H1 (cell line): ENCODE data around the gene STOML1. TPM values are rescaled to one million over a fixed set of nuclear protein-coding genes. Genes with fewer than 3 reads are reported as not detected.

Experiments
- CTCF ChIA-PET: fragments of 300-600 bp; sonication (Branson Sonifier 250); formaldehyde crosslinking; loops from one replicate; lab custom pipeline; 2021; ENCODE audit not compliant: partially characterized antibody; lab: Charles Lee
- POLR2A ChIA-PET: fragments of 300-600 bp; sonication (Branson Sonifier 250); formaldehyde crosslinking; loops from one replicate; lab custom pipeline; 2021; ENCODE audit warnings: inconsistent platforms; ENCODE audit not compliant: partially characterized antibody; lab: Charles Lee
- DNase-seq, 2 experiments: peaks; one replicate each; pipeline versions ENCODE4 v3.0.0 to v3.0.0-alpha.2; 2010 to 2022; ENCODE audit warnings: low spot score in 2 of 2, low read depth in 1 of 2, mixed read lengths in 1 of 2
- FAIRE-seq: peaks from 2 replicates; lab custom pipeline; 2011; peaks lifted over from hg19 to GRCh38; lab: Jason Lieb, UNC
- H2AFZ ChIP-seq: 2 replicates; pipeline ENCODE4 v1.8.1; 2012; ENCODE audit warnings: low read length, inconsistent platforms
- H2AK5ac ChIP-seq: 2 replicates; pipeline ENCODE4 v1.6.1; 2013; ENCODE audit warnings: low read depth, low read length
- H2BK120ac ChIP-seq: replicated peaks from 2 replicates; pipeline ENCODE3; 2013; ENCODE audit warnings: low read depth, low read length, inconsistent platforms
- H2BK12ac ChIP-seq: 2 replicates; pipeline ENCODE4 v1.6.1; 2013; ENCODE audit warnings: low read depth, low read length
- H2BK15ac ChIP-seq: 2 replicates; pipeline ENCODE4 v1.6.1; 2013; ENCODE audit warnings: low read length
- H2BK20ac ChIP-seq: 2 replicates; pipeline ENCODE4 v1.6.1; 2013; ENCODE audit warnings: low read length
- H2BK5ac ChIP-seq: 2 replicates; pipeline ENCODE4 v1.6.1; 2013; ENCODE audit warnings: low read depth, low read length
- H3K14ac ChIP-seq: 2 replicates; pipeline ENCODE4 v1.6.1; 2013; ENCODE audit warnings: inconsistent platforms; ENCODE audit not compliant: insufficient read length
- H3K18ac ChIP-seq: 2 replicates; pipeline ENCODE4 v1.6.1; 2013; ENCODE audit warnings: low read length; ENCODE audit errors: extremely low read depth
- H3K23ac ChIP-seq: 2 replicates; pipeline ENCODE4 v1.6.1; 2013; ENCODE audit warnings: inconsistent platforms; ENCODE audit not compliant: insufficient read length
- H3K23me2 ChIP-seq: 2 replicates; pipeline ENCODE4 v1.6.1; 2013; ENCODE audit warnings: low read depth, low read length
- H3K27ac ChIP-seq: 2 replicates; pipeline ENCODE4 v1.6.1; 2011; ENCODE audit warnings: low read depth, low read length, inconsistent platforms
- H3K27me3 ChIP-seq, 4 experiments: replicated peaks in 1 of 4; 1 replicate in 1 of 4; 2 replicates in 3 of 4; pipeline versions ENCODE4 v1.6.1 to v1.8.1; 2011 to 2013; ENCODE audit warnings: low read length in 3 of 4, mild to moderate bottlenecking in 3 of 4, inconsistent platforms in 2 of 4, mixed read lengths in 2 of 4, moderate library complexity in 1 of 4; ENCODE audit not compliant: control insufficient read depth in 3 of 4, insufficient read depth in 3 of 4; ENCODE audit errors: extremely low read depth in 1 of 4
- H3K36me3 ChIP-seq, 4 experiments: 2 replicates each; pipeline versions ENCODE4 v1.6.1 to v1.8.1; 2011 to 2013; ENCODE audit warnings: mild to moderate bottlenecking in 4 of 4, low read length in 3 of 4, moderate library complexity in 2 of 4, control low read depth in 1 of 4, inconsistent platforms in 1 of 4; ENCODE audit not compliant: insufficient read depth in 4 of 4, control insufficient read depth in 2 of 4
- H3K4ac ChIP-seq: replicated peaks from 2 replicates; pipeline ENCODE3; 2013; ENCODE audit warnings: low read length, low read depth, mixed read lengths, inconsistent platforms; ENCODE audit not compliant: insufficient read length
- H3K4me1 ChIP-seq, 4 experiments: replicated peaks in 1 of 4; 1 replicate in 1 of 4; 2 replicates in 3 of 4; pipeline versions ENCODE4 v1.6.1 to v1.8.1; 2011 to 2013; ENCODE audit warnings: low read length in 3 of 4, inconsistent platforms in 2 of 4, mixed read lengths in 1 of 4; ENCODE audit not compliant: insufficient read depth in 4 of 4, control insufficient read depth in 3 of 4
- H3K4me2 ChIP-seq, 2 experiments: 2 replicates each; pipeline versions ENCODE4 v1.6.1 to v1.8.1; 2011 to 2013; ENCODE audit warnings: low read depth in 2 of 2, low read length in 2 of 2, control low read depth in 1 of 2, inconsistent platforms in 1 of 2, mild to moderate bottlenecking in 1 of 2; ENCODE audit not compliant: insufficient read depth in 1 of 2
- H3K4me3 ChIP-seq, 4 experiments: fragments of 200-600, 300-600 bp in 1 of 4; sonication (generic), shearing (Covaris generic), sonication (Bioruptor Twin) in 1 of 4; 2 replicates each; pipeline versions ENCODE4 v1.5.1 to v1.8.1; 2011 to 2016; ENCODE audit warnings: low read length in 4 of 4, low read depth in 3 of 4, control low read depth in 2 of 4, inconsistent platforms in 2 of 4, mild to moderate bottlenecking in 2 of 4, mixed read lengths in 1 of 4, moderate library complexity in 1 of 4; ENCODE audit not compliant: insufficient read depth in 2 of 4; ENCODE audit errors: extremely low read depth in 1 of 4
- H3K56ac ChIP-seq: replicated peaks from 2 replicates; pipeline ENCODE3; 2013; ENCODE audit warnings: low read depth, mild to moderate bottlenecking, mixed read lengths, low read length, inconsistent platforms; ENCODE audit not compliant: insufficient read length
- H3K79me1 ChIP-seq: 2 replicates; pipeline ENCODE4 v1.6.1; 2013; ENCODE audit warnings: low read depth, low read length, control low read depth
- H3K79me2 ChIP-seq, 2 experiments: 2 replicates each; pipeline versions ENCODE4 v1.6.1 to v1.8.1; 2012 to 2013; ENCODE audit warnings: low read length in 2 of 2, mild to moderate bottlenecking in 2 of 2, inconsistent platforms in 1 of 2; ENCODE audit not compliant: insufficient read depth in 2 of 2, control insufficient read depth in 1 of 2
- H3K9ac ChIP-seq, 4 experiments: replicated peaks in 1 of 4; 1 replicate in 1 of 4; 2 replicates in 3 of 4; pipeline versions ENCODE4 v1.6.1 to v1.8.1; 2011 to 2013; ENCODE audit warnings: low read depth in 3 of 4, low read length in 3 of 4, control low read depth in 2 of 4, mild to moderate bottlenecking in 2 of 4, moderate library complexity in 2 of 4, inconsistent platforms in 1 of 4; ENCODE audit errors: extremely low read depth in 1 of 4
- H3K9me3 ChIP-seq, 2 experiments: 2 replicates each; pipeline versions ENCODE4 v1.6.1 to v1.8.1; 2012 to 2013; ENCODE audit warnings: mild to moderate bottlenecking in 2 of 2, moderate library complexity in 2 of 2, control low read depth in 1 of 2, inconsistent platforms in 1 of 2, low read depth in 1 of 2, low read length in 1 of 2, mixed read lengths in 1 of 2; ENCODE audit not compliant: insufficient read depth in 2 of 2
- H4K20me1 ChIP-seq, 2 experiments: replicated peaks in 1 of 2; 2 replicates each; pipeline versions ENCODE3 to v1.8.1; 2011 to 2013; ENCODE audit warnings: inconsistent platforms in 2 of 2, low read length in 2 of 2, mild to moderate bottlenecking in 1 of 2; ENCODE audit not compliant: insufficient read depth in 2 of 2, control insufficient read depth in 1 of 2
- H4K5ac ChIP-seq: 2 replicates; pipeline ENCODE4 v1.6.1; 2013; ENCODE audit warnings: low read length, low read depth, mixed read lengths, inconsistent platforms; ENCODE audit not compliant: insufficient read length
- H4K8ac ChIP-seq: 2 replicates; pipeline ENCODE4 v1.8.0; 2013; ENCODE audit warnings: mild to moderate bottlenecking, moderate library complexity, low read length, inconsistent platforms; ENCODE audit not compliant: insufficient read depth; ENCODE audit errors: extremely low read depth
- H4K91ac ChIP-seq: replicated peaks from 2 replicates; pipeline ENCODE3; 2013; ENCODE audit warnings: low read length, mixed read lengths, inconsistent platforms; ENCODE audit not compliant: insufficient read length
- ATF3 ChIP-seq: IDR thresholded peaks from 2 replicates; pipeline ENCODE4 v1.6.1; 2011; ENCODE audit warnings: low read depth, mild to moderate bottlenecking, low read length; ENCODE audit not compliant: insufficient read depth
- JUN ChIP-seq: IDR thresholded peaks from 2 replicates; pipeline ENCODE4 v1.6.1; 2011; ENCODE audit warnings: low read depth, mild to moderate bottlenecking, improper control_type of control experiment, low read length
- SRF ChIP-seq: IDR thresholded peaks from 2 replicates; pipeline ENCODE4 v1.6.1; 2011; ENCODE audit warnings: mild to moderate bottlenecking, low read depth, low read length, moderate library complexity
- WGBS, 2 experiments: shearing (Covaris generic) in 1 of 2; methylation state at CpG; one replicate each; pipeline versions ENCODE4 v1.1.6 to v1.1.7; 2013 to 2015; ENCODE audit warnings: low lambda C conversion rate in 2 of 2, mixed read lengths in 2 of 2, inconsistent platforms in 1 of 2, low coverage in 1 of 2, missing lambda C conversion rate in 1 of 2; ENCODE audit not compliant: insufficient replicate concordance in 2 of 2, insufficient coverage in 1 of 2, insufficient read length in 1 of 2; ENCODE audit errors: extremely low coverage in 1 of 2, missing lambda C conversion rate in 1 of 2; 5-methylcytosine and 5-hydroxymethylcytosine counted together
- polyA plus RNA-seq, 7 experiments: library from polyadenylated mRNA; depleted of rRNA in 3 of 7; stranded (reverse) in 5 of 7; unstranded in 2 of 7; fragments of >200 nt in 5 of 7; fragments of 200-250 nt in 2 of 7; gene quantifications; 1 replicate in 5 of 7; 2 replicates in 1 of 7; 4 replicates in 1 of 7; pipeline versions ENCODE4 v1.2.1 to v1.2.3, GENCODE V29; 2011 to 2013; ENCODE audit warnings: missing spikeins in 2 of 7, mixed read lengths in 2 of 7
- total RNA-seq: library from RNA; stranded (reverse); fragmentation: NEBNext Ultra II Directional; extraction: Animal tissue kit (Norgen Biotek cat#: 25700); gene quantifications from 2 replicates; pipeline ENCODE4 v1.2.1, GENCODE V29; 2021

Gene STOML1
- total and polyA plus RNA-seq, 2 of the 8 experiments (the other 6 are each of a cell fraction or from before 2014, with no cell fraction given): 2.6 to 3.2 TPM

DNA sequence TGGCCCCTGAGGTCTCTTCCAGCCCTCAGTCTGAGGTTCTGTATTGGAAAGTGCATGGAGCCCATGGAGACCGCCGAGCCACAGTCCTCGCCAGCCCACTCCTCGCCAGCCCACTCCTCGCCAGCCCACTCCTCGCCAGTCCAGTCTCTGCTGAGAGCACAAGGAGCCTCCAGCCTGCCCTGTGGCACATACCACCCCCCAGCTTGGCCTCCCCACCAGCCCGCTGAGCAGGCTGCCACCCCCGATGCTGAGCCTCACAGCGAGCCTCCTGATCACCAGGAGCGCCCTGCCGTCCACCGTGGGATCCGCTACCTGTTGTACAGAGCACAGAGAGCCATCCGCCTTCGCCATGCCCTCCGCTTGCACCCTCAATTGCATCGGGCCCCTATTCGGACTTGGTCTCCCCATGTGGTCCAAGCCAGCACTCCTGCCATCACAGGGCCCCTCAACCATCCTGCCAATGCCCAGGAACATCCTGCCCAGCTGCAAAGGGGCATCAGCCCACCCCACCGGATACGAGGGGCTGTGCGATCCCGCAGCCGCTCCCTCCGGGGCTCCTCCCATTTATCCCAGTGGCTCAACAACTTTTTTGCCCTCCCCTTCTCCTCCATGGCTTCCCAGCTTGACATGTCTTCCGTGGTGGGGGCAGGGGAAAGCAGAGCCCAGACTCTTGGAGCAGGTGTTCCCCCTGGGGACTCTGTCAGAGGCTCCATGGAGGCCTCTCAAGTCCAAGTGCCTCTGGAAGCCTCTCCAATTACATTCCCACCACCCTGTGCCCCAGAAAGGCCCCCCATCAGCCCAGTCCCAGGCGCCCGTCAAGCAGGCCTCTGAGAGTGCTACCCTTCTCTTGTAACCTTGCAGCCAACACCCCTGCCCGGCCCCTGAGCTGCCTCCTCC is 43.3 kb upstream of the STOML1 start:
- Histone ChIP-seq H3K18ac (no peak overlapping the region), H3K14ac (no peak overlapping the region), H3K9ac (no peak overlapping the region)
- POLR2A ChIA-PET: interaction anchor here (2.3 to 2.7 kb wide), 2 partner anchors 8 to 14 kb away, joined by 6 to 9 read pairs; no protein-coding TSS in a partner anchor
- no peak for TF ChIP-seq SRF
- no peak for TF ChIP-seq JUN
- TF ChIP-seq ATF3: no peak
- TF ChIP-seq, all 59 proteins: peak for 0
- H3K36me3 ChIP-seq: peaks cover 0 to 4% (median 0%) of the 10 kb centered on the region in 4 experiments; a peak in 3 of 8 replicates
- no peaks in the 10 kb centered on the region for H3K23me2 ChIP-seq
- no peaks in the 10 kb centered on the region for H3K79me2 ChIP-seq
- DNase-seq (no peak), FAIRE-seq (no peak)
- H2BK5ac ChIP-seq: no peak overlapping the region
- H4K8ac ChIP-seq: no peak overlapping the region
- no peak overlapping the region for H3K4me3 ChIP-seq
- no peak overlapping the region for H2BK120ac ChIP-seq
- peaks cover 0 to 7% (median 6%) of the 10 kb centered on the region in 4 experiments; a peak in 4 of 7 replicates for H3K4me1 ChIP-seq
- CTCF ChIA-PET: interaction anchor here (0.6 to 13.0 kb wide), 25 partner anchors 8 to 859 kb away, joined by 3 to 174 read pairs (median 5); partner anchors contain the start of genes PML and STOML1
- no peaks in the 10 kb centered on the region for H3K79me1 ChIP-seq
- no peak overlapping the region for H3K23ac ChIP-seq
- H2BK12ac ChIP-seq: no peak overlapping the region
- H3K56ac ChIP-seq: no peak overlapping the region
- no peak overlapping the region for H4K5ac ChIP-seq
- no peaks in the 10 kb centered on the region for H3K27me3 ChIP-seq
- no peak overlapping the region for H2AK5ac ChIP-seq
- 92% methylated on average over 23 of the region's 28 CpGs; no CpG with 5 or more reads in 1 of the 2 experiments for WGBS, 2 experiments
- no peak overlapping the region for H2AFZ ChIP-seq
- no peaks in the 10 kb centered on the region for H3K9me3 ChIP-seq
- H4K91ac ChIP-seq: no peak overlapping the region
- no peak overlapping the region for H3K4me2 ChIP-seq
- H3K4ac ChIP-seq: no peak overlapping the region
- no peak overlapping the region for H3K27ac ChIP-seq
- no peak overlapping the region for H2BK20ac ChIP-seq
- H4K20me1 ChIP-seq: peaks cover 0 to 2% of the 10 kb centered on the region in 2 experiments
- H2BK15ac ChIP-seq: no peak overlapping the region
